Measurements from ENCODE around the gene KIF27. TPM values are rescaled to one million over a fixed set of nuclear protein-coding genes. Genes with fewer than 3 reads are reported as not detected.
A peak's percentile ranks its signal among the peaks of the same experiment; 100 is the strongest.
"Not testable (repeated sequence)": the region's sequence is repeated elsewhere in the genome, so short reads cannot be mapped to it uniquely, and the experiment has no call there.

The KIF27 gene
- polyA plus RNA-seq, 1 donor: 8.0 TPM

DNA sequence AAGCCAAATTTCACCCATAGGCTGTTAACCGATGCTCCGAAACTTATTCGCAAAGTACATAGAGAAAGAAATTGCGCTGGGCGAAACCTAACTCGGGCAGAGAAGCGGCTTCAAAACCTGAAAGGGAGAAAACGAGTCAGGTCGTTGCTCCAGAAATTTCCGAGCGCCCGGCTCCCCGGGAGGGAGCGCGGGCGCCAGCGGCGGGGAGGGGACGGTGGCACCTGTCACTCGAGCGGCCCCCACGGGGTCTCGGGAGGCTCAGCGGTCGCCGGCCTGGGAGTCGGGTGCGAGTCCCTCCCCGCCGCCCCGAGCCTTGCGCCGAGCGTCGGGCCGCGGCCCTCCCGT, 104.2 kb downstream of the KIF27 start:
- not testable (repeated sequence) for H3K36me3 ChIP-seq (ENCODE audit: control insufficient read depth, insufficient read depth, low read length); H3K4me1 ChIP-seq (ENCODE audit: control insufficient read depth, insufficient read depth, low read length); H3K27me3 ChIP-seq (ENCODE audit: control insufficient read depth, insufficient read depth, low read length); H3K9me3 ChIP-seq (ENCODE audit: control insufficient read depth, low read depth, low read length)
- H3K27ac ChIP-seq (ENCODE audit: low read length): peak overlapping the region; percentile 30
- peak overlapping the region; percentile 49 for H3K4me3 ChIP-seq (ENCODE audit: low read length)
- peak in 1 of 2 donors; percentile 2 for DNase-seq
- no CpG with 5 or more reads among the region's 38 CpGs for WGBS (ENCODE audit: insufficient coverage, low lambda C conversion rate)

DNA sequence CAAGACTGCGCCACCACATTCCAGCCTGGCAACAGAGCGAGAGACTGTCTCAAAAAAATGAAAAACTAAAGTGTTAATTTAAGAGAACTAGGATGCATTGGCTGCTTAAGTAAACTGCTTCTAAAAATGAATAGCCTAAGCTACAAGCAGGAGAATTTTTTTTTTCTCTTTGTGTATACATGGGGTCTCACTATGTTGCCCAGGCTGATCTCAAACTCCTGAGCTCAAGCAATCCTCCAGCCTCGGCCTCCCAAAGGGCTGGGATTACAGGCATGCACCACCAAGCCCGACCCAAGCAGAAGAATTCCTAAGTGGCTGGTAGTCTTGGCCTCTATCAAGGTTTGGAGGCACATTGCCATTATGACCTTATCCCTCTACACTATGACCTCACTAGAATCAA, 106.1 kb downstream of the KIF27 start:
- not testable (repeated sequence) for DNase-seq; H3K4me3 ChIP-seq (ENCODE audit: low read length); H3K4me1 ChIP-seq (ENCODE audit: control insufficient read depth, insufficient read depth, low read length); H3K36me3 ChIP-seq (ENCODE audit: control insufficient read depth, insufficient read depth, low read length); H3K27ac ChIP-seq (ENCODE audit: low read length); H3K27me3 ChIP-seq (ENCODE audit: control insufficient read depth, insufficient read depth, low read length); H3K9me3 ChIP-seq (ENCODE audit: control insufficient read depth, low read depth, low read length)
- 100% methylated on average over 1 of the region's 4 CpGs for WGBS (ENCODE audit: insufficient coverage, low lambda C conversion rate)

DNA sequence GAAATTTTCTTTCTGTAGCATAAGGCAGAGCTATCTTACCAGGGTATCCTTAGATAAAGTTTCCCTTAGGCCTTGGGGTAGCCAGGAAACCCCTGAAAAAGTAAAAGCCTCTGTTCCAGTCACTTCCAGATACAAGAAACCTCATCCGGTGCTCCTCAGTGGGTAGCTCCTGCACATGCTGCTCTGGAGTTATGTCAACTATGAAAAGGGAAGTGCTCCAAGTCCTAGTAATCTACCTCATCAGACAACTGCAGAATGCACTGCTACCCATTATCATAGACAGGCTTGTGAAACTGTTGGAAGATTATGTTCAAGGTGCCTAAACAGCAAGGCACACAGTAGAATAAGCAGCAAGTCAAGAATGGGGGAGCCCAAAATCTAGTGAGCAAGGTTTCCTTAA, 112.0 kb downstream of the KIF27 start:
- DNase-seq; H3K9me3 ChIP-seq (ENCODE audit: control insufficient read depth, low read depth, low read length); H3K36me3 ChIP-seq (ENCODE audit: control insufficient read depth, insufficient read depth, low read length); H3K4me3 ChIP-seq (ENCODE audit: low read length); H3K27me3 ChIP-seq (ENCODE audit: control insufficient read depth, insufficient read depth, low read length); H3K27ac ChIP-seq (ENCODE audit: low read length); H3K4me1 ChIP-seq (ENCODE audit: control insufficient read depth, insufficient read depth, low read length): not testable (repeated sequence)
- no CpG with 5 or more reads among the region's 1 CpG for WGBS (ENCODE audit: insufficient coverage, low lambda C conversion rate)

DNA sequence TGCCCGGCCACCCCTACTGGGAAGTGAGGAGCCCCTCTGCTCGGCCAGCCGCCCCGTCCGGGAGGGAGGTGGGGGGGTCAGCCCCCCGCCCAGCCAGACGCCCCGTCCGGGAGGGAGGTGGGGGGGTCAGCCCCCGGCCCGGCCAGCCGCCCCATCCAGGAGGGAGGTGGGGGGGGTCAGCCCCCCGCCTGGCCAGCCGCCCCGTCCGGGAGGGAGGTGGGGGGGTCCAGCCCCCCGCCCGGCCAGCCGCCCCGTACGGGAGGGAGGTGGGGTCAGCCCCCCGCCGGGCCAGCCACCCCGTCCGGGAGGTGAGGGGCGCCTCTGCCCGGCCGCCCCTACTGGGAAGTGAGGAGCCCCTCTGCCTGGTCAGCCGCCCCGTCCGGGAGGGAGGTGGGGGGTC, 116.8 kb downstream of the KIF27 start:
- H3K4me3 ChIP-seq (ENCODE audit: low read length); H3K4me1 ChIP-seq (ENCODE audit: control insufficient read depth, insufficient read depth, low read length); H3K36me3 ChIP-seq (ENCODE audit: control insufficient read depth, insufficient read depth, low read length); DNase-seq; H3K27me3 ChIP-seq (ENCODE audit: control insufficient read depth, insufficient read depth, low read length); H3K27ac ChIP-seq (ENCODE audit: low read length): not testable (repeated sequence)
- no CpG with 5 or more reads among the region's 31 CpGs for WGBS (ENCODE audit: insufficient coverage, low lambda C conversion rate)
- H3K9me3 ChIP-seq (ENCODE audit: control insufficient read depth, low read depth, low read length): peaks cover 12% of the 10 kb centered on the region

GRCh38 chr9:83803941-83804340, 117.3 kb downstream of the KIF27 start:
- WGBS (ENCODE audit: insufficient coverage, low lambda C conversion rate): no CpG with 5 or more reads among the region's 33 CpGs
- H3K4me1 ChIP-seq (ENCODE audit: control insufficient read depth, insufficient read depth, low read length): not testable (repeated sequence)

GRCh38 chr9:83800236-83801033, 120.8 kb downstream of the KIF27 start:
- Histone ChIP-seq H3K36me3 (ENCODE audit: control insufficient read depth, insufficient read depth, low read length) (peaks cover 13% of the 10 kb centered on the region), H3K4me3 (ENCODE audit: low read length) (no peak overlapping the region), H3K4me1 (ENCODE audit: control insufficient read depth, insufficient read depth, low read length) (no peaks in the 10 kb centered on the region), H3K27me3 (ENCODE audit: control insufficient read depth, insufficient read depth, low read length) (no peaks in the 10 kb centered on the region), H3K27ac (ENCODE audit: low read length) (no peak overlapping the region), H3K9me3 (ENCODE audit: control insufficient read depth, low read depth, low read length) (peaks cover 12% of the 10 kb centered on the region)
- DNase-seq: no peak
- WGBS (ENCODE audit: insufficient coverage, low lambda C conversion rate): 94% methylated on average over 2 of the region's 13 CpGs

More at GRCh38 chr9:83803941-83804340, 117.3 kb downstream of the KIF27 start:
- not testable (repeated sequence) for H3K27me3 ChIP-seq (ENCODE audit: control insufficient read depth, insufficient read depth, low read length); H3K27ac ChIP-seq (ENCODE audit: low read length); H3K4me3 ChIP-seq (ENCODE audit: low read length); DNase-seq; H3K36me3 ChIP-seq (ENCODE audit: control insufficient read depth, insufficient read depth, low read length)
- peaks cover 12% of the 10 kb centered on the region for H3K9me3 ChIP-seq (ENCODE audit: control insufficient read depth, low read depth, low read length)

DNA sequence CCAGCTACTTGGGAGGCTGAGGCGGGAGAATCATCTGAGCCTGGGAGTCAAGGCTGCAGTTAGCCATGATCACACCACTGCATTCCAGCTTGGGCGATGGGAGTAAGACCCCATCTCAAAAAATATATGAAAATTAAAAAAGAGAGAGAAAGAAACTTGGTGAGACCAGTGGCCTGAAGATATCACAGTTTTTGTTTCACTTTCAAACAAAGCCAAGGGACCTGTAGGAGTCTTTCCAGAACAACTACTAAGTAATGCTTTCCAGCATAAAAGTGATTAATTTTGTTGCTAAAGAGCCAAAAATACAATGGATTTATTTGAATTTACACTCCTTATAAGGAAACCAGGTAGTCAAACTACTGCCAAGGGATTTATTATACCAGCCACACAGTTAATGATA, 127.2 kb downstream of the KIF27 start:
- peaks cover 16% of the 10 kb centered on the region for H3K36me3 ChIP-seq (ENCODE audit: control insufficient read depth, insufficient read depth, low read length)
- WGBS (ENCODE audit: insufficient coverage, low lambda C conversion rate): no CpG with 5 or more reads among the region's 2 CpGs
- no peaks in the 10 kb centered on the region for H3K4me1 ChIP-seq (ENCODE audit: control insufficient read depth, insufficient read depth, low read length)
- H3K27me3 ChIP-seq (ENCODE audit: control insufficient read depth, insufficient read depth, low read length): no peaks in the 10 kb centered on the region
- H3K9me3 ChIP-seq (ENCODE audit: control insufficient read depth, low read depth, low read length): no peaks in the 10 kb centered on the region
- H3K4me3 ChIP-seq (ENCODE audit: low read length): no peak overlapping the region
- no peak for DNase-seq
- no peak overlapping the region for H3K27ac ChIP-seq (ENCODE audit: low read length)

DNA sequence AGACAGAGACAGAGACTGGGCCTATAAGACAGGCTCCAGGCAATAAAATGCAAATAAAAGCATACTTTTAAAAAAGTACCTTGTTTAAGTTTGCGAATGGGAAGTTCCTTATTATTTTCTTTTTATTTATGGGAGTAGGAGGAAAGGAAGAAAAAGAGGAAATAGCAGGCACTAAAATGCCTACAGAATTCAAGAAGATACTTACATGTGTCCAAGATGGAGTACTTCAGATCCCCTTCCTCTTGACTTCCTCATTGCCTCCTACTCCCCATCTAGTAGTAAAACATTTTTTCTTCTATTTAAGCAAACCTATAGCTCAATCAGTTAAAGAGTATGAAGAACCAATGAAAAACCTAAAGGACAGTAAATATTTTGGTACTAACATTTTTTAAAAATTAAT, 128.5 kb downstream of the KIF27 start:
- WGBS (ENCODE audit: insufficient coverage, low lambda C conversion rate): 100% methylated on average over 1 of the region's 1 CpG
- Histone ChIP-seq H3K27ac (ENCODE audit: low read length) (no peak overlapping the region), H3K27me3 (ENCODE audit: control insufficient read depth, insufficient read depth, low read length) (no peaks in the 10 kb centered on the region), H3K9me3 (ENCODE audit: control insufficient read depth, low read depth, low read length) (no peaks in the 10 kb centered on the region), H3K4me3 (ENCODE audit: low read length) (no peak overlapping the region), H3K36me3 (ENCODE audit: control insufficient read depth, insufficient read depth, low read length) (peaks cover 12% of the 10 kb centered on the region), H3K4me1 (ENCODE audit: control insufficient read depth, insufficient read depth, low read length) (no peaks in the 10 kb centered on the region)
- no peak for DNase-seq

Other genes with a start within 250 kb of the KIF27 start
- 74.7 TPM for gene UBQLN1, start 213.5 kb downstream of the KIF27 start, polyA plus RNA-seq
- 15.4 TPM for gene GKAP1, start 103.7 kb downstream of the KIF27 start, polyA plus RNA-seq
- gene HNRNPK, start 58.8 kb upstream of the KIF27 start, polyA plus RNA-seq: 574 TPM
- gene RMI1, start 59.4 kb upstream of the KIF27 start, polyA plus RNA-seq: 12.0 TPM

Measured in large intestine (tissue), 3 donors.